Measurements from ENCODE around the gene TFAP2B.

GRCh38 chr6:50785921-50786320 is 32.8 kb upstream of the TFAP2B start:
- no peak for TF ChIP-seq REST (IDR thresholded peaks at IDR 0.05; ENCODE audit: insufficient read depth in 1 of 2, low read depth in 2 of 2, low read length in 2 of 2)
- no peak for TF ChIP-seq POLR2AphosphoS5 (IDR thresholded peaks at IDR 0.05; ENCODE audit: low read depth, low read length)
- TF ChIP-seq TAF1 (IDR thresholded peaks at IDR 0.05; ENCODE audit: borderline replicate concordance, insufficient read depth, low read length) = no peak
- TF ChIP-seq SIN3A (IDR thresholded peaks at IDR 0.05; ENCODE audit: borderline replicate concordance, insufficient read depth, low read length) = no peak

All from PFSK-1 (cell line).